SK-N-SH (cell line): Measurements from ENCODE around the gene TSPAN4.

Source experiments
- CHD2 ChIP-seq: fragments of 150-350 bp; IDR thresholded peaks from 2 replicates; pipeline ENCODE4 v1.6.1; 2018; ENCODE audit warnings: low read length; ENCODE audit not compliant: partially characterized antibody
- EP300 ChIP-seq, 2 experiments: IDR thresholded peaks; 2 replicates each; pipeline versions ENCODE4 v1.4.0 to v1.6.1; 2012; ENCODE audit warnings: borderline replicate concordance in 1 of 2, low read depth in 1 of 2, low read length in 1 of 2
- EZH2phosphoT487 ChIP-seq: fragments of 200-600 bp; sonication (generic); IDR thresholded peaks from 2 replicates; pipeline ENCODE4 v1.6.1; 2017; ENCODE audit warnings: low read depth, mixed run types, mild to moderate bottlenecking, antibody characterized with exemption, moderate library complexity, borderline replicate concordance
- GABPA ChIP-seq: IDR thresholded peaks from 2 replicates; pipeline ENCODE4 v1.4.0; 2012; ENCODE audit warnings: low read depth, mild to moderate bottlenecking
- JUND ChIP-seq: IDR thresholded peaks from 2 replicates; pipeline ENCODE4 v1.4.0; 2012
- MXI1 ChIP-seq: IDR thresholded peaks from 2 replicates; pipeline ENCODE4 v1.6.1; 2012; ENCODE audit warnings: mild to moderate bottlenecking, low read depth, low read length, improper control_type of control experiment
- REST ChIP-seq: IDR thresholded peaks from 2 replicates; pipeline ENCODE4 v1.6.1; 2012; ENCODE audit warnings: mild to moderate bottlenecking, low read depth, low read length, moderate library complexity
- TAF1 ChIP-seq: IDR thresholded peaks from 2 replicates; pipeline ENCODE4 v1.6.1; 2012; ENCODE audit warnings: low read depth, mild to moderate bottlenecking, low read length, moderate library complexity, borderline replicate concordance
- TCF12 ChIP-seq: IDR thresholded peaks from 2 replicates; pipeline ENCODE4 v1.4.0; 2012
- TF ChIP-seq, protein P1 (sequence below): fragments of 200-600 bp; sonication (generic); IDR thresholded peaks from 2 replicates; pipeline ENCODE4 v1.6.1; 2017; ENCODE audit warnings: antibody characterized with exemption, mild to moderate bottlenecking, moderate library complexity
- TF ChIP-seq, protein P2 (sequence below): fragments of 150-350 bp; IDR thresholded peaks from 2 replicates; pipeline ENCODE4 v1.6.1; 2017; ENCODE audit warnings: antibody characterized with exemption, low read length, low read depth, borderline replicate concordance

- TF ChIP-seq, protein P1, sequence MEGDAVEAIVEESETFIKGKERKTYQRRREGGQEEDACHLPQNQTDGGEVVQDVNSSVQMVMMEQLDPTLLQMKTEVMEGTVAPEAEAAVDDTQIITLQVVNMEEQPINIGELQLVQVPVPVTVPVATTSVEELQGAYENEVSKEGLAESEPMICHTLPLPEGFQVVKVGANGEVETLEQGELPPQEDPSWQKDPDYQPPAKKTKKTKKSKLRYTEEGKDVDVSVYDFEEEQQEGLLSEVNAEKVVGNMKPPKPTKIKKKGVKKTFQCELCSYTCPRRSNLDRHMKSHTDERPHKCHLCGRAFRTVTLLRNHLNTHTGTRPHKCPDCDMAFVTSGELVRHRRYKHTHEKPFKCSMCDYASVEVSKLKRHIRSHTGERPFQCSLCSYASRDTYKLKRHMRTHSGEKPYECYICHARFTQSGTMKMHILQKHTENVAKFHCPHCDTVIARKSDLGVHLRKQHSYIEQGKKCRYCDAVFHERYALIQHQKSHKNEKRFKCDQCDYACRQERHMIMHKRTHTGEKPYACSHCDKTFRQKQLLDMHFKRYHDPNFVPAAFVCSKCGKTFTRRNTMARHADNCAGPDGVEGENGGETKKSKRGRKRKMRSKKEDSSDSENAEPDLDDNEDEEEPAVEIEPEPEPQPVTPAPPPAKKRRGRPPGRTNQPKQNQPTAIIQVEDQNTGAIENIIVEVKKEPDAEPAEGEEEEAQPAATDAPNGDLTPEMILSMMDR = no peak
- TF ChIP-seq EP300 (IDR thresholded peaks at IDR 0.05; ENCODE audit: borderline replicate concordance in 1 of 2, low read depth in 1 of 2, low read length in 1 of 2) (peak in 1 of 2 experiments; percentile 7; a peak in 1 of 4 replicates), EZH2phosphoT487 (no peak), REST (no peak), MXI1 (0 out of 2 replicates have a peak, but pooled peaks have one; percentile 9), JUND (no peak), TAF1 (no peak), TCF12 (no peak), CHD2 (peak; percentile 35), GABPA (no peak)
- TF ChIP-seq, protein P2, sequence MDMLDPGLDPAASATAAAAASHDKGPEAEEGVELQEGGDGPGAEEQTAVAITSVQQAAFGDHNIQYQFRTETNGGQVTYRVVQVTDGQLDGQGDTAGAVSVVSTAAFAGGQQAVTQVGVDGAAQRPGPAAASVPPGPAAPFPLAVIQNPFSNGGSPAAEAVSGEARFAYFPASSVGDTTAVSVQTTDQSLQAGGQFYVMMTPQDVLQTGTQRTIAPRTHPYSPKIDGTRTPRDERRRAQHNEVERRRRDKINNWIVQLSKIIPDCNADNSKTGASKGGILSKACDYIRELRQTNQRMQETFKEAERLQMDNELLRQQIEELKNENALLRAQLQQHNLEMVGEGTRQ = no peak
Measured at GRCh38 chr11:832529-833113, 10.0 kb upstream of the TSPAN4 start, which contains the start of gene CD151.
